Activated T-cell treated with anti-CD3 and anti-CD28 coated beads, Interleukin-2, amount 50 U/mL, for 48 hours (primary cell): ENCODE measurements around the gene MCTP2.

ENCODE experiments used
- DNase-seq, 2 experiments: peaks; one replicate each; pipeline ENCODE4 v3.0.0-alpha.2; 2020

Gene MCTP2, protein sequence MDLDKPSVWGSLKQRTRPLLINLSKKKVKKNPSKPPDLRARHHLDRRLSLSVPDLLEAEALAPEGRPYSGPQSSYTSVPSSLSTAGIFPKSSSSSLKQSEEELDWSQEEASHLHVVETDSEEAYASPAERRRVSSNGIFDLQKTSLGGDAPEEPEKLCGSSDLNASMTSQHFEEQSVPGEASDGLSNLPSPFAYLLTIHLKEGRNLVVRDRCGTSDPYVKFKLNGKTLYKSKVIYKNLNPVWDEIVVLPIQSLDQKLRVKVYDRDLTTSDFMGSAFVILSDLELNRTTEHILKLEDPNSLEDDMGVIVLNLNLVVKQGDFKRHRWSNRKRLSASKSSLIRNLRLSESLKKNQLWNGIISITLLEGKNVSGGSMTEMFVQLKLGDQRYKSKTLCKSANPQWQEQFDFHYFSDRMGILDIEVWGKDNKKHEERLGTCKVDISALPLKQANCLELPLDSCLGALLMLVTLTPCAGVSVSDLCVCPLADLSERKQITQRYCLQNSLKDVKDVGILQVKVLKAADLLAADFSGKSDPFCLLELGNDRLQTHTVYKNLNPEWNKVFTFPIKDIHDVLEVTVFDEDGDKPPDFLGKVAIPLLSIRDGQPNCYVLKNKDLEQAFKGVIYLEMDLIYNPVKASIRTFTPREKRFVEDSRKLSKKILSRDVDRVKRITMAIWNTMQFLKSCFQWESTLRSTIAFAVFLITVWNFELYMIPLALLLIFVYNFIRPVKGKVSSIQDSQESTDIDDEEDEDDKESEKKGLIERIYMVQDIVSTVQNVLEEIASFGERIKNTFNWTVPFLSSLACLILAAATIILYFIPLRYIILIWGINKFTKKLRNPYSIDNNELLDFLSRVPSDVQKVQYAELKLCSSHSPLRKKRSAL

DNA sequence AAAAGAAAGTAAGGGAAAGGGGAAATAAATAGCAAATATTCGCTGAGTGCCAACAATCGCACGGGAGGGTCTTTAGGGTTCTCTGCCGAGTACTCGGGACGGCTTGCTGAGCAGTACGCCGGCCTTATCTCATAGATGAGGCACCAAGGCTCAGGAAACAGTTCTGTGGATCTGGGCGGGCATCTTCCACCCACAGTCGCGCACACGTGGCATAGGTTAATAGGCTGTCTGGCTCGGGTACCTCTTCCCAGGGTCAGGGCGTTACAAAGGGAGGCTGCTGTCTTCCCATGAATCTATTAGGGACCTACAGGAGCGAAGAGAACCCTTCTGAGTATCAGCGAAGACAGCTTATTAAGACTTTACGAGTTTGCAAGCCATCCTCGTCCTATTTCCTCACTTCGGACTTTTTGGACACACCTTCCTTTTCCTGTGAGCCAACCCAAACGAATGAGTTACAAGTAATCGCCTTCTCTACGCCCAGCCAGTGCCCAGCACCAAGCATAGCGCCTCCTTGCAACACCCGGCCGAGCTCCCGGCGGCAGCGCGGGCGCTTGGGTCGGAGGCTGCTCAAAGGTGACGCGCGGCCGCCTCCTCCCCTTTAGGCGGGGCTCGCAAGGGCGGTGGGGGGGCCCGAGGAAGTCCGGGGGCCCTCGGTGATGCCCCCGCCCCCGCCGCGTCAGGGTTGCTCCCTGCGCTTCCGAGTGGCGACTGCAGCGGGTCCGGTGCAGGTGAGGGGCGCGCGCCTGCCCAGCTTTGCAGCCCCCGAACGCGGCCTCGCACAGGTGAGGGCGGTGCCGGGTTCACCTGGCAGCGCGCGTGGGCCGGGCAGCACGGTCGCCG, at the start of gene MCTP2:
MCTP2 (plus strand) TSS at position 679 of the 840 bp plus-strand sequence. CDS start 66,705 bp downstream, outside the sequence.
- peak; percentile 86 to 89 for DNase-seq

DNA sequence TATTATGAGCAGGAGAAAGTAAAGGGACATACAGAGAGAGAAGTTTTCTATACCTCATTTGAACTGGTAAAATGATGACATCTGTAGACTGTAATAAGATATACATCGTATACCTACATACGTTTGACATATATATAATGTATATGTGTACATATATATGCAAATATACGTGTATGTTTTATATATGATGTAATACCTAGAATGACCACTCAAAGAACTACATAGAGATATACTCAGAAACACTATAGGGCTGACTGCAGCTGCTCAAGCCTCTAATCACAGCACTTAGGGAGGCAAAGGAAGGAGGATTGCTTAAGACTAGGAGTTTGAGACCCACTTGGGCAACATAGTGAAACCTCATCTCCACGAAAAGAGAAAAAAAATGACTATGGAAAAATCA, 48.5 kb upstream of the MCTP2 start:
- DNase-seq, result no peak

DNA sequence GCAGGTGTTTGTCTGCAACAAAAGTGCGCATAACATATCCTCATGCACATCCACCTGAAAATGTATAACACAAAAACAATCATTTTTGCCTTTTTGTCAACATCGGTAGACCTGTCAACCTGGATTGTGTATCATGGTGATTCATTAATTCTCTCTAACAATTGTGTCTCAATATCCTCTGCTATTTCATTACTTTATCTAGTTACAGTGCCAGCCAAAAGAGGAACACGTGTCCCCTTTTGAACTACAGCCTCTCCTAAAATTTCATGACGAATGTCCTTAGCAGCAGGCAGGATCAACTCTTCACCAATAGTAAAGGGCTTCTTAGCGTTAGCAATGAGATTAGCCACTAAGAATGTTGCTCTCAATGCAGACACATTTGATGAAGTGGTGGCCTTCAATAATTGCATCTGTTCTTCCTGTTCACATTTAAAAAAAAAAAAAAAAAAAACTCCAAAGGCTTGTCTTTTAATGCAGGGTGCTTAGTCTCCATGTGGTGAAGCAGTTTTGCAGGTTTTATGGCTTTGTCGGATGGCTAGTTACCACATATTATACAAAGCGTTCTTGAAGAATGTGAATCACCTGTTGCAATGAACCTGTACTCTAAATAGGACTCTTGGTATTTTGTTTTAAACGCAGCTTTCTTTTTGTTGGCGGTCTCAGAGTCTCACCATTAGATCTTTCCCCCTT, 45.7 kb upstream of the MCTP2 start:
- DNase-seq, result no peak

DNA sequence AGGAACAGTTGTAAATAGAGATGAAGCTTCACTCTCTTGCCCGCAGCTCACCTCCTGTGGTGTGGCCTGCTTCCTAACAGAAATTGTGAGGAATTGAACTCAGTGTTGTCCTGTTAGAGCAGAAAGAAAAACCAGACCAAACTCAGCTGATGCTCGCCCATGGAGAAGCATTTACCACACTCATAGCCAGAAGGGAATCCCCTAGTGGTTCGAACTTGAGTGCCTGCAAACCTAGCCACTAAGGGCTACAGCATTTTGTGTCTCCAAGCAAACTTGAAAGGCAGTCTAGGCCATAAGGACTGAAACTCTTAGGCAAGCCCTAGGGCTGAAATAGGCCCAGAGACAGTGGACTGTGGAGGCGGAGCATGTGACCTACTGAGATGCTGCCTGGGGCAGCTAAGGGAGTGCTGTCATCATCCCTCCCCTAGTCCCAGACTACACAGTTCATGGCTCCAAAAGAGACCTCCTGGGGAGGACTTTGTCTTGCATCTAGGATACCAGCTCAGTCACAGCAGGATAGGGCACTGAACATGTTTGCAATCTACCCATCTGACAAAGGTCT, 44.5 kb upstream of the MCTP2 start:
- DNase-seq, result no peak

DNA sequence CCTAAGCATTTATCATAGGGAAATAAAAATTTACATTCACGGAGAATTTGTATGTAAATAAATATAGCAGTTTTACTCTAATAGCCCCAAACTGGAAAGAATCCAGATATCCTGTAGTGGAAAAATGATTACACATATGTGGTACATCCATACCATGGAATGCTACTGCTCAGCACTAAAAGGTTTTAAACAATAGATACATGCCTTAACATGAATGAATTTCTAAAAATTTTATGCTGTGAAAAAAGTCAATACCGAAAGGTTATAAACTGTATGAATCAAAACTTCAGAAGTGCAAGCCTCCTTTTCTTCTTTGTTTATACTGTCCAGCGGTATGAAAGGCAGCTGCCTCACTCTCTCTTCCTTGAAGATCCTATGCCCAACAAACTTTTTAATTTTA, 37.5 kb upstream of the MCTP2 start:
- no peak for DNase-seq

DNA sequence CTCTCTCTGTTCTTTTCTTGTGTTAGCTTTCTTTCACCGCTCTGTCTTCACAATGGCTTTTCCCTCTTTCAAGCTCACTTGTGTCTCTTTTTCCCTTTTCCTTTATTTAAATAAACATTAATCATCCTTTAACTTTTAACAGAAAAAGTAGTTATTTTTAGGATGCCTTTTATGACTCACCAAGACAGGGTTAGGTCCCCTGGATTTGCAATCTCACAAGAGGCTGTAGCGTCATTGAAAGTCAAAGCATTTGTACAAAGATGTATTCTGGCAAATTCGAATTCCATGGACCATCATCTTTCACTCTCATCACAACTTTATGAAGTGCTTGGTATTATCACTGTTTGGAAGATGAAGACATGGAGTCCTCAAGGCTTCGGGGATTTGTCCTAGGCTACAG, 34.8 kb upstream of the MCTP2 start:
- DNase-seq, result no peak

DNA sequence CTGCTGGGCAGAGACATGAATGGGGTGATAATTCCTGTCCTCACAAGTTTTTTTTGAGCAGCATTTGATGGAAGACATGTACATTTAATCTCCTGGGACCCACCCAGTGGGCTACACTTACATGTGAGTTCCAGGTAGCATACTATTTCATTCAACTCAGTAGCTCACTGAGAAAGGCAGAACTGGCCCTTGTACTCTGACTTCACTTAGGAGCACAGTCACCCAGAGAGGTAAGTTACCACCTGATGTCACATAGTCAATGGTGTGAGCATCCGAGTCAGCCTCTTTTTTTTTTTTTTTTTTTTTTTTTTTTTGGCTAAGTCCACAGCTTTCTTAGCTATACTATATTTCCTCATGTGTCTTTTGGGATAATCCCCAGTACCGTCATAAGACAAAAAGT, 32.7 kb upstream of the MCTP2 start:
- no peak for DNase-seq

DNA sequence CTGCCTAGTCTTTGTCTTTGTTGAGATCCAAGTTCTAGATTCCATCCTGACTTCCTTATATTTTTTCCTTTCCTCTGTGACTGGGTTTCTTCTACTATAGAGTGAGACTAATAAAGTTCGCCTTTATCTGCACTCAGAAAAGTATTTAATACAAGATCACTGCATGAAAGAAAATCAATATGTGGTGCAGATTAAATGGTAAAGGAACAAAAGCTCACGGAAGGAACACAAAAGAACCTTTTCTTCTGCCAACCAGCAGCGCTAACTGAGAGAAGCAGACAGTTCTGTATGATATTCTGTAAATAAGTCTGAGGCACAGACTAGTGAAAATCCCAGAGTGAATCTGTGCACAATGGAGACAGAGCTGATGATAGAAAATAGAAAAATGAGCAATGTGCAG, 31.6 kb upstream of the MCTP2 start:
- no peak for DNase-seq

DNA sequence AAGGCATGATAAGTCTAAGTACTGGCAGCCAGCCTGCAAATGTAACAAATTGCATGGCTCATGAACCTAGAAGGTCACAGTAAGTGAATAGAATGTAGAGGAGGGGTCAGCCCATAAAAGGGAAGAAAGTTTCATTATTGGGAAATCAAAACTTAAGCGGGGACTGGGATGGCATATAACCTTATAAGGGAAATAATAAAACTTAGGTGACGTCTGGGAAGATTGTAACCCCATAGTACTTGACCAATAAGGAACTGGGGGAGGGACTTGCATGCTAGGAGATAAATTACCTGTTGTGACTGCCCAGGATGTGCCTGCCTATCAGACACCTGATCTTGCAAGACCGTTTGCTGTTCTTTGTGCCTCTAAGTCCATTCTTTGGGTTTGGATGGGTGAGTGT, 28.1 kb upstream of the MCTP2 start:
- DNase-seq, result no peak

DNA sequence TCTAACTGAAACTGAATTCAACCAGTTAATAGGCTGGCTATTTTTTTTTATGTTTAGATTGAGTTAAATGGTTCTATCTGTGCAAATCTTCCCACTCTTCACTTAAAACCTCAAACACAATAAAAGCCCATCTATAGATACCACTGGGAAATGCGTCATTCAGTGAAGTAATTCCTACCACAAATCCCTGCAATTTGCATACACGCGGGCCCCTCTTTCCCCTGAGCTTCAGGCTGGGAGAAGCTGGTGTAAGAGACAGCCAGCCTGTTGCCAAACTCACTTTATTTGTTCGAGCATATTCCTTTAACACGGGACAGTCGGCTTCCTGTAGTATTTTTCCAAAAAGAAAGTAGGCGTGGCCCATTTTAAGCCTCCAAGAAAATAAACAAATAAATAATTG, 26.0 kb upstream of the MCTP2 start:
- DNase-seq, result peak in 1 of 2 experiments; percentile 28

DNA sequence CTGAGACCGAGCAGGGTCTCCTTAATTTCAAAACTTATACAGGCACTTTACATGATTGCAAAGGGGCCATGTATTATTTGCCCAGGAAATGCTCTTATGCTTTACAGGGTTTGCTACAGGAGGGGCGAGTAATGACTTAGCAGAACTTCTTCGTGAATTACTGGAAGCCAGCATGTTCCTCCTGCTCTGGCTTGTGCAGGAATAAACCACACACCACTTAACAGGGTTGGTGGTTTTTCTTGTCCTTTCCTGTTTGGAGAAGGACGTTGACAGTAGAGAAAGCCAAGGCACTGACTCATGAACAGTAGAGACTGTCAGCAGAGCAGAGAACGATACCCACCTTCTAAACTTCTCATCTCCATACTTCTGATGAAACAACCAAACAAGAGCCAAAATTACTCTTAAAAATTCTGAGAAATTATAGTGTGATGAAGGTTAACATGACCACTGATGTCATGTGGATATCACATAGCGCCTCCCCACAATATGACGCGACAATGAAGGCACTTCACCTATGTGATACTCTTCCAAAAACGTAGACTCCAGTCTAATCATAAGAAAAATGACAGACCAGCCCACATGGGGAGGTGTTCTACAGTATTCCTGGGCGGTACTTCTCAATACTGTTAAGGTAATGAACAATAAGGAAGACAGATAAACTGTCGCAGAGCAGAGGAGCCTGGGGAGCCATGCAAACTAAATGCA, 24.7 kb upstream of the MCTP2 start:
- peak; percentile 51 to 56 for DNase-seq

DNA sequence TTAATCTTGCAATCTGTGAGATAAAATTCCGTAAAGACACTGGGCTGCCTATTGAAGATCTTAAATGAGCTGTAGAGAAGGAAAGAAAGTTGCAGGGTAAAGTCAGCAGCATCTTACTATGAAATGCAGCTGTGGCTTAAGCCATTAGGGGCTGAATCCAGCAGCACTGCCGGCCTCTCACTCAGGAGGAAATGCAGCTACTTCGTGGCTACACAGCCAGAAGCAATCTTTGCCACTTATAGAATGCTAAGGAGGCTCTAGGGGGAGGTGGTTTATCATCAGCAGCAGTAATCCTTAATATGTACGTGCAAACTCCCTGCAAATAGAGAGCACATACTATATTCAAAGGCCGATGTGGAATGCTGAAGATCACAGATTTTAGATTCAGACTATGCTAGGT, 19.1 kb upstream of the MCTP2 start:
- DNase-seq, result no peak

DNA sequence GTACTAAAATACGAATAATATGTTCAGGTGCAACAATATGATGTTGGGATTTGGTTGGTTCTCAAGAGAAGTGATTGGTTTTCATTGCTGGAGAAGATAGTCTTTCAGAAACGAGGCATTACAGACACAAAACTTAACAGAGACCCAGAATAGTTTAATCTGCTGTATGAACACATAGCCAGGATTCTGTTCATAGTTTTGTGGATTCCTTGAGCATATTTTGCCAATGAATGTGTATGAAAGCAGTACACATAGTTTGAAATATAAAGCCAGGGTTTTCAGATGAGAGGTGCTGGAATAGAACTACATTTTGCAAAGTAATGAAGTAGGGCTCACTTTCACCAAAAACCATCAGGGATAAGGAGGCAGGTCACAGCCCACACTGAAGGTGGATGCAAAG, 5.7 kb upstream of the MCTP2 start:
- DNase-seq, result no peak

DNA sequence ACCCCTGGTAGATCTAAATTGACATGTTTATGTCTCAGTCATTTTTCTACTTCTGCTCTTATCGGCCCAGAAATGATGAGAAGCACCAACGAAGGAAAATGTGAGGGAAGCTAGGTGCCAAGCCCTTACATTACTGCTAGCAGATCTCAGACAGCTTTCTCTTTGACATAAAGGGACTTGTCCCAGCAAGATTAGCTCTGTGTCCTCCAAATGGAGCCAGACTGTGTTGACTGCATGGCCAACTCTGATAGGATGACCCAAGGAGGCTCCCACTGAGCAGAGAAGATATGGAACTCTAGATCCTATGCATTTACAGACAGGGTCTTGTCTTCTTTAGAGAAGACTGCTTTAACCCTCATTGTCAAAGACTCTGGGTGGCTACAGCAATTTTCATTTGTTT, 2.8 kb upstream of the MCTP2 start:
- no peak for DNase-seq

DNA sequence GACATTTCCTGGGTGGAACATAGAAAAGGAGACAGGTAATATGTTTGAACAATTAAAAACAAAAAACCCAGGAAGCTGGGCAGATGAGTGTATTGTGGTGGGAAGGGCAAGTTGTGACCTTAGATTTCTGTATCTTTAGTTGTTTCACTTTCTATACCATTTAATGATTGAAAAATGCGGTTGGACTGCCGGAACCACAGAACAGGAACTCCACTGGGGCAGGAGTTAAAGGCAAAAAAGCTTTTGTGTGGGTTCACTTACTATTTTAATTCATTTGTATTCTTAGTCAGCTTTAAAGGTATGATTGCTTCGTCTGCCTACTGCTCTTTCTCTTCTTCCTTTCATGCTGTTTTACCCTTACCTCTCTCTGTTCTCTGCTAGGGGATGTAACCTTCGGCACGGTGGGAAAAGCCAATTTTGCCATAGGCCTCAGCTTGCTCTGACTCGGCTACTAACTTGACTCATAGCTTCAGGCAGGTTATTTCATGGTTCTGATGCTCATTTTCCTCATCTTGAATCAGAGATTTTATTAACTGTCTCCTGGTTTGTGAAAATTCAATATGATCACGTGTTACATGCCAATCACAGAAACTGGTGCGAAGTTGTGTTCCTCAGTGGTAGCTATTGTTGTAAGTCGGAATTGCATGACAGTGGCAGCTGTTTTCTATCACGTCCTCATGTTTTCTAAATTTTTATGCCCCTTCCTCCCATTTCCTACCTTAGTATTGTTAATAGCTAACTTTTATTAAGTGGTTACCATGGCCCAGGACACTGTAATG, 1.6 kb upstream of the MCTP2 start:
- DNase-seq, result peak; percentile 63 to 68

DNA sequence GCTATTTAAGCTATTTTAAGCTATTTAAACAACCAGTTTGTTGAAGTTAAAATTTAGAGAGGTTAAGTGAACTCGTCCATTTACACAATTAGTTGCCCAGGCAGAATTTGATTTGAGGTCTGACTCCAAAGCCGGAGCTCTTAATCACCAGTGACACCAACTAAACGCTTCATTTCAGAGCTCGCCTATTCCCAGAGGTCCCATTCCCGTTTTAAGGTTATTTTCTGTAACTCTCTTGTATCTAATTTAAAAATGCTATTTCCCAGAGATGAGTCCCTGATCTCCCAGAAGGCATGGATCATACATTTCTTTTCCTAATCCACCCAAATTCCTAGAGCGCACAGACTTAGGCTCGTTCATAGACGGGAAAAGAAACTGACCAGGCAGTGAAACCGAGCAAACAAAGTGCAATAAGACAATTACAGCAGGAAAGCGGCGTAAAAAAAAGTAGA, 904 bp upstream of the MCTP2 start:
- no peak for DNase-seq

DNA sequence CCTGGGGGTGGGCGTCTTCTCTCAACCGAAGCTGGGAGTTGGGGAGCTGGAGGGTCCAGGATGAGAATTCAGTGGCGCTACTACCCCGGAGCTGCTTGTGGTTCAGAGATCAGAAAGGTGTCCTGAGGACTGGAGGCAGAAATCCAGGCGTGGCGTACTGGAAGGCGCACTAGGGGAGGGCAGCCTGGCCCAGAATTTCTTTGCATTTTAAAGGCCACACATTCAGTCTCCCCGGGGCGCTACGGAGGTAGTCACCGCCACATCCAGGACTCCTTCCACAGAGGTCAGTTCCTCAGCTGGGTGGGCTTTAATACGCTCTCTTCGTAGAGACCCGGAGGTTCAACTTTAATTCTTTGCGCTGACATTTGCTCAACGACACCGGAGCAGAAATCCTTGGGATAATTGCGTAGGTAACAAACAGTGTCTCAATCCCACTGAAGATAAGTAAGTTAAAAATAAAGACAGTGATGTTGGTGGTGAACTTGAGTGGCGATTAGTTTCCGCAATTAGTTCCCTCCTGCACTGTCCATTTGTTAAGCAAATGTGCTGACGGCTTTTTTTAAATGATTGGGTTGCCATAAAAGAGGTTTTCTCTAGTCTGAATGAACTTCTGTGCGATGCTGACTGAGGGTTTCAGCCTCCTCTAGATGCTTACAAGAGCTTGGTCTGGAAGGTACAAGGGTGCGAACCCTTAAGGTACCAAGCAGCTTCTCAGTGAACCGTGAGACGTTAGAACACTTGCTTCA, 535 bp downstream of the MCTP2 start:
- no peak for DNase-seq

DNA sequence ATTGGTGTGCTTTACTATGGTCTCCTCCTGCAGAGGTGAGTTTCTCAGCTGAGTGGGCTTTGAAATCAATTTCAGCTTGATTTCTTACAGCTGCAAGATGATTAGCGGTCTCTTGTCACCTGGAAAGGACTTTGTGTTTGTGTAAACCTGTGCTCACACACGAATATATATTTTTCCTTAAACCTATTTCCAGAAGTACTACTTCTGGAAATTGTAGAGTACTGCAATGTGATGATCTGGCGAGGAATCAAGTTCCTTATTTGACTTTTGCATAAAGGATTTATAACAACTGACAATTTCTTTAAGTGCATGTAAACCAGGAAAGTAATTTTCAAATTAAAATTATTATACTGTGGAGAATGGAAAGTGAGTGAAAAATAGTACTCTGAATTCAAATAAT, 2.1 kb downstream of the MCTP2 start:
- DNase-seq, result no peak

DNA sequence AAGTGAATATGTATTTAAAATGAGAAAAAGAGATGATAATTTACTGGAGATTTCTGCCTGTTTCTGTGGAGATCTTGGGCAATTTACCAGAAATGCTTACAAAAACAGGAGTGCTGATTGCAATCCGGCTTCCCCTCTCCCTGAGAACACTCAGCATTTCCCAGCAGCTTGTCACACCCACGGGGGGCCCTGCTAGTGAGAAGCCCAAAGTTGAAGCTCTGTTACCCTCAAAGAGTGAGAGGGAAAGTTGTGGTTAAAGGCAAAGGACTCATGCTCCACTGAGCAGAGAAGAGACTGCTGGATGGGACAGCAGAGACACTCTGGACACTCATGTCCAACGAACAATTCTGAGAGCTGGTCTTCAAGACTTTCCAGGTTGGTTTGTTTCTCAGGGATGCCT, 2.9 kb downstream of the MCTP2 start:
- peak; percentile 76 to 77 for DNase-seq

DNA sequence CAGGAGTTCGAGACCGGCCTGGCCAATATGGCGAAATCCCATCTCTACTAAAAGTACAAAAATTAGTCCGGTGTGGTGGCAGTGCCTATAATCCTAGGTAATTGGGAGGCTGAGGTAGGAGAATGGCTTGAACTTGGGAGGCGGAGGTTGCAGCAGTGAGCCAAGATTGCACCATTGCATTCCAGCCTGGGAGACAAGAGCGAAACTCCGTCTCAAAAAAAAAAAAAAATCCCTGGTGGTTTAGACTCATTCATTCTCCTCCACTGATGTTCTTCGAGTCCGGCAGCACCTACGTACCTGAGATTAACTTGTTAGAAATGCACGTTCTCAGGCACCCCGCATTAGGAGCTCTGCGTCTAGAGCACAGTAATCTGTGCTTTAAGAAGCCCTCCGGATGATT, 3.7 kb downstream of the MCTP2 start:
- no peak for DNase-seq
